ENCODE results near the gene FAR2. TPM values are rescaled to one million over a fixed set of nuclear protein-coding genes. Genes with fewer than 3 reads are reported as not detected.

The FAR2 gene
- total RNA-seq, 1 donor from 2014 or later = 9.0 TPM

- TF ChIP-seq, protein P1, sequence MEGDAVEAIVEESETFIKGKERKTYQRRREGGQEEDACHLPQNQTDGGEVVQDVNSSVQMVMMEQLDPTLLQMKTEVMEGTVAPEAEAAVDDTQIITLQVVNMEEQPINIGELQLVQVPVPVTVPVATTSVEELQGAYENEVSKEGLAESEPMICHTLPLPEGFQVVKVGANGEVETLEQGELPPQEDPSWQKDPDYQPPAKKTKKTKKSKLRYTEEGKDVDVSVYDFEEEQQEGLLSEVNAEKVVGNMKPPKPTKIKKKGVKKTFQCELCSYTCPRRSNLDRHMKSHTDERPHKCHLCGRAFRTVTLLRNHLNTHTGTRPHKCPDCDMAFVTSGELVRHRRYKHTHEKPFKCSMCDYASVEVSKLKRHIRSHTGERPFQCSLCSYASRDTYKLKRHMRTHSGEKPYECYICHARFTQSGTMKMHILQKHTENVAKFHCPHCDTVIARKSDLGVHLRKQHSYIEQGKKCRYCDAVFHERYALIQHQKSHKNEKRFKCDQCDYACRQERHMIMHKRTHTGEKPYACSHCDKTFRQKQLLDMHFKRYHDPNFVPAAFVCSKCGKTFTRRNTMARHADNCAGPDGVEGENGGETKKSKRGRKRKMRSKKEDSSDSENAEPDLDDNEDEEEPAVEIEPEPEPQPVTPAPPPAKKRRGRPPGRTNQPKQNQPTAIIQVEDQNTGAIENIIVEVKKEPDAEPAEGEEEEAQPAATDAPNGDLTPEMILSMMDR (IDR thresholded peaks at IDR 0.05; ENCODE audit: insufficient read depth, low read length, poor library complexity, severe bottlenecking) = no peak
- H3K4me3 ChIP-seq (ENCODE audit: low read depth, low read length) = no peak overlapping the region
- H3K27me3 ChIP-seq (ENCODE audit: control insufficient read depth, insufficient read depth, low read length) = no peaks in the 10 kb centered on the region
- DNase-seq (ENCODE audit: low read depth) = no peak
- H3K36me3 ChIP-seq (ENCODE audit: control insufficient read depth, insufficient read depth, low read length) = no peaks in the 10 kb centered on the region
Measured at GRCh38 chr12:29150462-29150861, 1.4 kb downstream of the FAR2 start.

- H3K4me3 ChIP-seq (ENCODE audit: low read depth, low read length) = no peak overlapping the region
- H3K27me3 ChIP-seq (ENCODE audit: control insufficient read depth, insufficient read depth, low read length) = no peaks in the 10 kb centered on the region
- H3K36me3 ChIP-seq (ENCODE audit: control insufficient read depth, insufficient read depth, low read length) = no peaks in the 10 kb centered on the region
- TF ChIP-seq, protein P1 (IDR thresholded peaks at IDR 0.05; ENCODE audit: insufficient read depth, low read length, poor library complexity, severe bottlenecking) = no peak
- DNase-seq (ENCODE audit: low read depth) = no peak
Measured at GRCh38 chr12:29152223-29152868, 3.3 kb downstream of the FAR2 start.

- H3K4me3 ChIP-seq (ENCODE audit: low read depth, low read length) = no peak overlapping the region
- no peak for DNase-seq (ENCODE audit: low read depth)
- H3K27me3 ChIP-seq (ENCODE audit: control insufficient read depth, insufficient read depth, low read length) = no peaks in the 10 kb centered on the region
- TF ChIP-seq, protein P1 (IDR thresholded peaks at IDR 0.05; ENCODE audit: insufficient read depth, low read length, poor library complexity, severe bottlenecking) = no peak
- H3K36me3 ChIP-seq (ENCODE audit: control insufficient read depth, insufficient read depth, low read length) = no peaks in the 10 kb centered on the region
Measured at GRCh38 chr12:29152981-29153630, 4.0 kb downstream of the FAR2 start.

GRCh38 chr12:29155079-29155478, 6.0 kb downstream of the FAR2 start:
- no peak for DNase-seq (ENCODE audit: low read depth)
- H3K4me3 ChIP-seq (ENCODE audit: low read depth, low read length) = no peak overlapping the region
- TF ChIP-seq, protein P1 (IDR thresholded peaks at IDR 0.05; ENCODE audit: insufficient read depth, low read length, poor library complexity, severe bottlenecking) = no peak
- no peaks in the 10 kb centered on the region for H3K36me3 ChIP-seq (ENCODE audit: control insufficient read depth, insufficient read depth, low read length)
- no peaks in the 10 kb centered on the region for H3K27me3 ChIP-seq (ENCODE audit: control insufficient read depth, insufficient read depth, low read length)

DNA sequence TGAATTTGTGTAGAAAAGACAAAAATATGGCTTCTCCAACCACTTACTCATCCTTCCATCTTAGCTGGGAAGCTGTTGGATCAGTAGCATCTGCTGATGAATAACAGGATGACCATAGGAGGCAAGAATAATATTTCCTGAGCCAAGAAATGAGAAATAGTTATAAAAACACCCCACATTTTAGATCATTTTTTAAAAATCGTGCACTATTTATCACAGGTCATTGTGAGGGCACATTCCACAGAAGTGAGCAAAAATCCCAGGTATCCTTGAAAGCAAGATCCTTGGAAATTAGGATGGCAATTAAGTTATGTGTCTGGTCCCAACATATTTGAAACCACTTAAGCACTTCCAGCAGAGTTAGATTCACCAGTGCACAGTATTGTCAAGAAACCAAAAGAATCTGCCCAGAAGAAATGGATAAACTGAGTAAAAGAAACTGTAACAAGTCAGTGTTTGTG, 8.4 kb downstream of the FAR2 start:
- Histone ChIP-seq H3K36me3 (ENCODE audit: control insufficient read depth, insufficient read depth, low read length) (no peaks in the 10 kb centered on the region), H3K27me3 (ENCODE audit: control insufficient read depth, insufficient read depth, low read length) (no peaks in the 10 kb centered on the region), H3K4me3 (ENCODE audit: low read depth, low read length) (no peak overlapping the region)
- no peak for DNase-seq (ENCODE audit: low read depth)
- TF ChIP-seq, protein P1 (IDR thresholded peaks at IDR 0.05; ENCODE audit: insufficient read depth, low read length, poor library complexity, severe bottlenecking) = no peak

Measured in kidney epithelial cell (primary cell).